ENCODE measurements around the gene UBP1.

Gene UBP1

GRCh38 chr3:33389908-33390307, 50.3 kb downstream of the UBP1 start:
- no peak for TF ChIP-seq Cebpa-rat (IDR thresholded peaks at IDR 0.05)
- Histone ChIP-seq H3K4me1 (peaks cover 0 to 20% (median 6%) of the 10 kb centered on the region in 10 experiments; a peak in 9 of 20 replicates), H3K36me3 (peaks cover 85 to 99% (median 96%) of the 10 kb centered on the region in 11 experiments)

GRCh38 chr3:33388374-33389100, 51.7 kb downstream of the UBP1 start:
- TF ChIP-seq Cebpa-rat (IDR thresholded peaks at IDR 0.05), result no peak
- no peak overlapping the region for H3K4me3 ChIP-seq
- H3K27me3 ChIP-seq, result no peaks in the 10 kb centered on the region
- peaks cover 0 to 22% (median 7%) of the 10 kb centered on the region in 11 experiments; a peak in 12 of 22 replicates for H4K20me1 ChIP-seq
- H3K27ac ChIP-seq, result no peak overlapping the region
- peaks cover 71 to 99% (median 89%) of the 10 kb centered on the region in 11 experiments for H3K36me3 ChIP-seq
- H3K4me1 ChIP-seq, result peaks cover 0 to 31% (median 7%) of the 10 kb centered on the region in 10 experiments; a peak in 10 of 20 replicates
- no peaks in the 10 kb centered on the region for H3K9me3 ChIP-seq (replicated peaks in 1 of 11)
- no peak overlapping the region for H3K4me2 ChIP-seq
- no peak overlapping the region for H3K9ac ChIP-seq

More at GRCh38 chr3:33389908-33390307, 50.3 kb downstream of the UBP1 start:
- Histone ChIP-seq H3K27me3 (no peaks in the 10 kb centered on the region), H3K9ac (no peak overlapping the region), H4K20me1 (peaks cover 0 to 24% (median 8%) of the 10 kb centered on the region in 11 experiments; a peak in 12 of 22 replicates), H3K4me2 (no peak overlapping the region), H3K9me3 (replicated peaks in 1 of 11) (no peaks in the 10 kb centered on the region), H3K4me3 (no peak overlapping the region), H3K27ac (no peak overlapping the region)

- no peak overlapping the region for H3K9ac ChIP-seq
- peaks cover 0 to 31% (median 7%) of the 10 kb centered on the region in 10 experiments; a peak in 10 of 20 replicates for H3K4me1 ChIP-seq
- peaks cover 52 to 83% (median 70%) of the 10 kb centered on the region in 11 experiments for H3K36me3 ChIP-seq
- H3K4me2 ChIP-seq, result no peak overlapping the region
- TF ChIP-seq Cebpa-rat (IDR thresholded peaks at IDR 0.05), result no peak
- no peak overlapping the region for H3K4me3 ChIP-seq
- H3K27ac ChIP-seq, result no peak overlapping the region
- H3K9me3 ChIP-seq (replicated peaks in 1 of 11), result no peaks in the 10 kb centered on the region
- no peaks in the 10 kb centered on the region for H3K27me3 ChIP-seq
- H4K20me1 ChIP-seq, result peaks cover 0 to 22% (median 5%) of the 10 kb centered on the region in 11 experiments; a peak in 11 of 22 replicates
These were observed 53.6 kb downstream of the UBP1 start for GRCh38 chr3:33386631-33387030.

- peak overlapping the region in 2 of 11 experiments; percentile 35 to 48; a peak in 5 of 22 replicates for H3K4me2 ChIP-seq
- H4K20me1 ChIP-seq, result peaks cover 0 to 20% (median 2%) of the 10 kb centered on the region in 11 experiments; a peak in 11 of 22 replicates
- no peak overlapping the region for H3K4me3 ChIP-seq
- TF ChIP-seq Cebpa-rat (IDR thresholded peaks at IDR 0.05), result no peak
- H3K27me3 ChIP-seq, result no peaks in the 10 kb centered on the region
- no peak overlapping the region for H3K9ac ChIP-seq
- peaks cover 0 to 31% (median 7%) of the 10 kb centered on the region in 10 experiments; a peak in 10 of 20 replicates for H3K4me1 ChIP-seq
- no peaks in the 10 kb centered on the region for H3K9me3 ChIP-seq (replicated peaks in 1 of 11)
- peaks cover 40 to 71% (median 58%) of the 10 kb centered on the region in 11 experiments for H3K36me3 ChIP-seq
- no peak overlapping the region for H3K27ac ChIP-seq
These were observed 54.8 kb downstream of the UBP1 start for GRCh38 chr3:33385423-33385822.

- Histone ChIP-seq H3K4me1 (peaks cover 0 to 31% (median 7%) of the 10 kb centered on the region in 10 experiments; a peak in 10 of 20 replicates), H3K9ac (no peak overlapping the region), H3K36me3 (peaks cover 29 to 57% (median 45%) of the 10 kb centered on the region in 11 experiments), H4K20me1 (peaks cover 0 to 12% (median 0%) of the 10 kb centered on the region in 11 experiments; a peak in 6 of 22 replicates), H3K27ac (peak overlapping the region in 2 of 11 experiments; percentile 7 to 22; a peak in 2 of 22 replicates), H3K9me3 (replicated peaks in 1 of 11) (no peaks in the 10 kb centered on the region), H3K27me3 (no peaks in the 10 kb centered on the region), H3K4me3 (no peak overlapping the region), H3K4me2 (peak overlapping the region in 2 of 11 experiments; percentile 35 to 48; a peak in 2 of 22 replicates)
- TF ChIP-seq Cebpa-rat (IDR thresholded peaks at IDR 0.05), result no peak
These were observed 56.3 kb downstream of the UBP1 start for GRCh38 chr3:33383951-33384350.

GRCh38 chr3:33380653-33381052, 59.6 kb downstream of the UBP1 start:
- peaks cover 3 to 24% (median 14%) of the 10 kb centered on the region in 11 experiments; a peak in 21 of 22 replicates for H3K36me3 ChIP-seq

GRCh38 chr3:33377931-33378330, 62.3 kb downstream of the UBP1 start:
- TF ChIP-seq Cebpa-rat (IDR thresholded peaks at IDR 0.05), result no peak
- H3K27me3 ChIP-seq, result no peaks in the 10 kb centered on the region
- H3K27ac ChIP-seq, result no peak overlapping the region
- no peak overlapping the region for H3K4me3 ChIP-seq
- no peak overlapping the region for H3K4me2 ChIP-seq
- no peaks in the 10 kb centered on the region; a peak in 1 of 20 replicates for H3K4me1 ChIP-seq
- no peaks in the 10 kb centered on the region for H3K9me3 ChIP-seq (replicated peaks in 1 of 11)
- H4K20me1 ChIP-seq, result peaks cover 0 to 7% (median 0%) of the 10 kb centered on the region in 11 experiments; a peak in 2 of 22 replicates
- H3K9ac ChIP-seq, result no peak overlapping the region
- H3K36me3 ChIP-seq, result no peaks in the 10 kb centered on the region; a peak in 1 of 22 replicates

More at GRCh38 chr3:33380653-33381052, 59.6 kb downstream of the UBP1 start:
- Histone ChIP-seq H3K27ac (no peak overlapping the region), H3K27me3 (no peaks in the 10 kb centered on the region), H3K4me2 (no peak overlapping the region), H3K9me3 (replicated peaks in 1 of 11) (no peaks in the 10 kb centered on the region), H3K4me1 (peaks cover 0 to 21% (median 6%) of the 10 kb centered on the region in 10 experiments; a peak in 10 of 20 replicates), H3K9ac (no peak overlapping the region), H4K20me1 (peaks cover 0 to 12% (median 0%) of the 10 kb centered on the region in 11 experiments; a peak in 4 of 22 replicates), H3K4me3 (no peak overlapping the region)
- no peak for TF ChIP-seq Cebpa-rat (IDR thresholded peaks at IDR 0.05)

- Histone ChIP-seq H3K9ac (no peak overlapping the region), H3K9me3 (replicated peaks in 1 of 11) (no peaks in the 10 kb centered on the region), H3K27ac (no peak overlapping the region), H3K4me3 (no peak overlapping the region), H4K20me1 (peaks cover 0 to 7% (median 0%) of the 10 kb centered on the region in 11 experiments; a peak in 2 of 22 replicates), H3K27me3 (no peaks in the 10 kb centered on the region), H3K4me2 (no peak overlapping the region), H3K36me3 (no peaks in the 10 kb centered on the region; a peak in 1 of 22 replicates), H3K4me1 (peaks cover 0 to 3% (median 0%) of the 10 kb centered on the region in 10 experiments; a peak in 4 of 20 replicates)
- no peak for TF ChIP-seq Cebpa-rat (IDR thresholded peaks at IDR 0.05)
These were observed 62.7 kb downstream of the UBP1 start for GRCh38 chr3:33377489-33377888.

GRCh38 chr3:33373082-33373437, 67.1 kb downstream of the UBP1 start:
- no peak overlapping the region for H3K27ac ChIP-seq
- peaks cover 0 to 9% (median 0%) of the 10 kb centered on the region in 10 experiments; a peak in 4 of 20 replicates for H3K4me1 ChIP-seq
- TF ChIP-seq Cebpa-rat (IDR thresholded peaks at IDR 0.05), result no peak
- H3K9ac ChIP-seq, result no peak overlapping the region
- peak overlapping the region in 4 of 11 experiments; percentile 29 to 71 (median 46); a peak in 5 of 22 replicates for H3K4me2 ChIP-seq
- no peak overlapping the region for H3K4me3 ChIP-seq
- peaks cover 0 to 17% (median 14%) of the 10 kb centered on the region in 11 experiments; a peak in 13 of 22 replicates for H3K9me3 ChIP-seq (replicated peaks in 1 of 11)
- H3K27me3 ChIP-seq, result no peaks in the 10 kb centered on the region
- no peaks in the 10 kb centered on the region for H3K36me3 ChIP-seq
- H4K20me1 ChIP-seq, result 0 out of 22 replicates have a peak, but pooled peaks cover 0 to 4% (median 0%) of the 10 kb centered on the region in 11 experiments
